Cardiac fibroblast (primary cell): ENCODE data around the gene OSBPL2.

Experiments
- DNase-seq, 2 donors: peaks; one replicate each; pipeline versions ENCODE4 v3.0.0 to v3.0.0-alpha.2; 2010; ENCODE audit warnings: low read depth in 2 of 2
- H3K4me3 ChIP-seq, 2 donors: replicated peaks in 1 of 2; 1 replicate in 1 of 2; 2 replicates in 1 of 2; pipeline ENCODE4 v1.5.1; 2011; ENCODE audit warnings: low read depth in 2 of 2, low read length in 2 of 2, mild to moderate bottlenecking in 2 of 2, moderate library complexity in 1 of 2
- CTCF ChIP-seq: IDR thresholded peaks from one replicate; pipeline ENCODE4 v1.5.1; 2011; ENCODE audit warnings: low read depth, mild to moderate bottlenecking, low read length, inconsistent platforms

OSBPL2 gene

GRCh38 chr20:62245911-62246280 lies 7.6 kb downstream of the OSBPL2 start:
- no peak for DNase-seq
- no peak for TF ChIP-seq CTCF
- no peak overlapping the region for H3K4me3 ChIP-seq

- no peak for DNase-seq
- no peak overlapping the region for H3K4me3 ChIP-seq
- TF ChIP-seq CTCF, result no peak
Observed at GRCh38 chr20:62246431-62246830, 8.1 kb downstream of the OSBPL2 start.

GRCh38 chr20:62246872-62247652 lies 8.7 kb downstream of the OSBPL2 start:
- no peak for DNase-seq
- TF ChIP-seq CTCF, result no peak
- H3K4me3 ChIP-seq, result no peak overlapping the region

- no peak for DNase-seq
- H3K4me3 ChIP-seq, result no peak overlapping the region
- TF ChIP-seq CTCF, result no peak
Observed at GRCh38 chr20:62248890-62249560, 10.7 kb downstream of the OSBPL2 start.

GRCh38 chr20:62252342-62252966 lies 14.1 kb downstream of the OSBPL2 start:
- no peak for TF ChIP-seq CTCF
- DNase-seq, result peak; percentile 20 to 28
- H3K4me3 ChIP-seq, result no peak overlapping the region

GRCh38 chr20:62253398-62253797 lies 15.1 kb downstream of the OSBPL2 start:
- no peak for TF ChIP-seq CTCF
- H3K4me3 ChIP-seq, result no peak overlapping the region

More at GRCh38 chr20:62253398-62253797, 15.1 kb downstream of the OSBPL2 start:
- no peak for DNase-seq
